Esophagus muscularis mucosa (tissue), 4 donors: ENCODE results near the gene CHMP6. TPM values are rescaled to one million over a fixed set of nuclear protein-coding genes. Genes with fewer than 3 reads are reported as not detected.

Source experiments
- DNase-seq: peaks from one replicate; pipeline ENCODE4 v3.0.0-alpha.2; 2017; ENCODE audit errors: extremely low spot score
- H3K27ac ChIP-seq, 4 donors: fragments of 200-600 bp; sonication (generic); replicated peaks in 1 of 4; 1 replicate in 3 of 4; 2 replicates in 1 of 4; pipeline ENCODE4 v1.5.1; 2016 to 2019; ENCODE audit warnings: mild to moderate bottlenecking in 1 of 4
- H3K27me3 ChIP-seq, 4 donors: fragments of 200-600 bp; sonication (generic); one replicate each; pipeline versions ENCODE4 v1.5.1 to v1.6.0; 2016 to 2019
- H3K36me3 ChIP-seq, 4 donors: fragments of 200-600 bp; sonication (generic); one replicate each; pipeline ENCODE4 v1.5.1; 2016 to 2019
- H3K4me1 ChIP-seq, 4 donors: fragments of 200-600 bp; sonication (generic); one replicate each; pipeline ENCODE4 v1.5.1; 2016 to 2019
- H3K4me3 ChIP-seq, 4 donors: fragments of 200-600 bp; sonication (generic); 1 replicate in 2 of 4; 2 replicates in 2 of 4; pipeline ENCODE4 v1.5.1; 2016 to 2019; ENCODE audit warnings: mild to moderate bottlenecking in 4 of 4, moderate library complexity in 1 of 4
- H3K9me3 ChIP-seq, 4 donors: fragments of 200-600 bp; sonication (generic); 1 replicate in 3 of 4; 2 replicates in 1 of 4; pipeline ENCODE4 v1.5.1; 2016 to 2019
- CTCF ChIP-seq, 3 experiments: fragments of 200-600 bp in 2 of 3; fragments of 450-650 bp in 1 of 3; sonication (generic) in 2 of 3; IDR thresholded peaks; one replicate each; pipeline ENCODE4 v1.5.1; 2017 to 2019; ENCODE audit warnings: antibody characterized with exemption in 3 of 3, mild to moderate bottlenecking in 2 of 3, moderate library complexity in 1 of 3
- EP300 ChIP-seq: sonication (generic); formaldehyde crosslinking; IDR thresholded peaks from one replicate; pipeline ENCODE4 v1.6.1; 2017; ENCODE audit warnings: antibody characterized with exemption
- POLR2A ChIP-seq: fragments of 450-650 bp; IDR thresholded peaks from one replicate; pipeline ENCODE4 v1.6.1; 2017; ENCODE audit warnings: antibody characterized with exemption, moderate library complexity, mild to moderate bottlenecking, low read depth
- POLR2AphosphoS5 ChIP-seq, 2 donors: sonication (generic); formaldehyde crosslinking; IDR thresholded peaks; one replicate each; pipeline ENCODE4 v1.6.1; 2017; ENCODE audit warnings: antibody characterized with exemption in 2 of 2
- WGBS: methylation state at CpG from one replicate; pipeline ENCODE4 v1.1.5; 2018; 5-methylcytosine and 5-hydroxymethylcytosine counted together
- intact Hi-C: fragments of 100-400 bp; cut with DNase I; formaldehyde crosslinking; loops from one replicate; pipeline ENCODE4 v1.15.1; 2023
- total RNA-seq, 4 donors: library from RNA; depleted of rRNA; stranded (reverse); fragments of >200 nt; gene quantifications; one replicate each; pipeline versions ENCODE4 v1.1.0 to v1.2.1, GENCODE V29; 2016

The CHMP6 gene
- total RNA-seq, 4 donors from 2014 or later, result 17.6 to 29.2 (median 25.8) TPM

GRCh38 chr17:80982426-80982974, 9.1 kb upstream of the CHMP6 start:
- Histone ChIP-seq H3K4me1 (peaks cover 7 to 47% (median 40%) of the 10 kb centered on the region in 4 donors), H3K9me3 (no peaks in the 10 kb centered on the region), H3K27ac (peak overlapping the region in 1 of 4 donors; percentile 83), H3K27me3 (peaks cover 0 to 9% (median 1%) of the 10 kb centered on the region in 4 donors), H3K4me3 (no peak overlapping the region), H3K36me3 (no peaks in the 10 kb centered on the region)
- WGBS, result 84% methylated on average over 13 of the region's 17 CpGs
- intact Hi-C loops, result loop anchor here (2.0 to 10.0 kb wide), 3 partner anchors 118 to 555 kb away; no protein-coding TSS in a partner anchor
- no peak for TF ChIP-seq POLR2AphosphoS5 (IDR thresholded peaks at IDR 0.05)
- no peak for TF ChIP-seq EP300
- no peak for TF ChIP-seq CTCF (IDR thresholded peaks at IDR 0.05)
- TF ChIP-seq POLR2A, result no peak
- DNase-seq, result no peak

DNA sequence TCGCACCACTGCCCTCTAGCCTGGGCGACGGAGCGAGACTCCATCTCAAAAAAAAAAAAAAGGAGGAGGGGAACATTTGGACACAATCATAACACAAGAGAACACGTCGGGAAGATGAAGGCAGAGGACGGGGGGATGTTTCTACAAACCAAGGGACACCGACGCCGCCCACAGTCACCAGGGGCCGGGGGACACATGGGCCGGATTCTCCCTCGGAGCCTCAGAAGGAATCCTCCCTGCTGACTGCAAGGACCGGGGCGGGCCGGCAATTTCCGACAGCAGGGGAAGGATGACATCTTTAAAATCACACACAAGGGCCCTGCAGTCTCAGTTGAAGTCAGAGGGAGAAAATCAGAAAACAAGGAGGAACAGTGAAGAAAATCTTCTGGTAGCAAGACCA, 8.1 kb upstream of the CHMP6 start:
- WGBS, result 78% methylated on average over 17 of the region's 17 CpGs
- intact Hi-C loops, result loop anchor here (2.0 to 10.0 kb wide), 3 partner anchors 119 to 556 kb away; no protein-coding TSS in a partner anchor
- TF ChIP-seq POLR2A (no peak), POLR2AphosphoS5 (IDR thresholded peaks at IDR 0.05) (no peak), EP300 (no peak), CTCF (IDR thresholded peaks at IDR 0.05) (no peak)

GRCh38 chr17:80984749-80985148, 6.9 kb upstream of the CHMP6 start:
- no peak for DNase-seq
- no peaks in the 10 kb centered on the region for H3K36me3 ChIP-seq
- peaks cover 0 to 5% (median 1%) of the 10 kb centered on the region in 4 donors for H3K27me3 ChIP-seq
- no peaks in the 10 kb centered on the region for H3K9me3 ChIP-seq
- TF ChIP-seq CTCF (IDR thresholded peaks at IDR 0.05) (peak in 2 of 3 experiments; percentile 11 to 30), POLR2AphosphoS5 (IDR thresholded peaks at IDR 0.05) (peak; percentile 46 to 73), POLR2A (no peak)
- peak overlapping the region; percentile 63 to 83 (median 74) for H3K27ac ChIP-seq
- intact Hi-C loops, result loop anchor here (5.0 to 10.0 kb wide), 2 partner anchors 410 to 557 kb away; no protein-coding TSS in a partner anchor
- H3K4me3 ChIP-seq, result no peak overlapping the region
- H3K4me1 ChIP-seq, result peaks cover 19 to 67% (median 58%) of the 10 kb centered on the region in 4 donors
- WGBS, result 48% methylated on average over 5 of the region's 7 CpGs

More for the DNA sequence above, 8.1 kb upstream of the CHMP6 start:
- Histone ChIP-seq H3K36me3 (no peaks in the 10 kb centered on the region), H3K9me3 (no peaks in the 10 kb centered on the region), H3K4me3 (no peak overlapping the region), H3K27me3 (peaks cover 0 to 9% (median 1%) of the 10 kb centered on the region in 4 donors), H3K4me1 (peaks cover 8 to 58% (median 49%) of the 10 kb centered on the region in 4 donors), H3K27ac (peak overlapping the region; percentile 63 to 83 (median 74))
- DNase-seq, result no peak

GRCh38 chr17:80986046-80986445, 5.6 kb upstream of the CHMP6 start:
- no peaks in the 10 kb centered on the region for H3K36me3 ChIP-seq
- 83% methylated on average over 7 of the region's 7 CpGs for WGBS
- no peak overlapping the region for H3K4me3 ChIP-seq
- peaks cover 0 to 1% (median 0%) of the 10 kb centered on the region in 4 donors for H3K27me3 ChIP-seq
- H3K4me1 ChIP-seq, result peaks cover 19 to 59% (median 55%) of the 10 kb centered on the region in 4 donors
- intact Hi-C loops, result loop anchor here (10.0 kb wide), 1 partner anchor 411 kb away; no protein-coding TSS in a partner anchor
- no peak for DNase-seq
- no peak for TF ChIP-seq POLR2AphosphoS5 (IDR thresholded peaks at IDR 0.05)
- no peak for TF ChIP-seq EP300
- TF ChIP-seq CTCF (IDR thresholded peaks at IDR 0.05), result no peak
- TF ChIP-seq POLR2A, result no peak
- no peaks in the 10 kb centered on the region for H3K9me3 ChIP-seq
- peak overlapping the region in 3 of 4 donors; percentile 27 to 83 (median 76) for H3K27ac ChIP-seq
